GM12872 (cell line): ENCODE measurements around the gene COA7.

Experiments
- CTCF ChIP-seq: IDR thresholded peaks from 3 replicates; pipeline ENCODE4 v1.5.1; 2011; ENCODE audit warnings: low read depth, mild to moderate bottlenecking, low read length, moderate library complexity; ENCODE audit not compliant: insufficient read depth

Gene COA7

GRCh38 chr1:52673513-52673912, 24.6 kb downstream of the COA7 start:
- TF ChIP-seq CTCF: no peak

- TF ChIP-seq CTCF: no peak
These were observed 25.2 kb downstream of the COA7 start for GRCh38 chr1:52672946-52673345.

GRCh38 chr1:52670604-52671003, 27.5 kb downstream of the COA7 start:
- TF ChIP-seq CTCF: no peak

- no peak for TF ChIP-seq CTCF
These were observed 28.5 kb downstream of the COA7 start for GRCh38 chr1:52669696-52670095.

GRCh38 chr1:52668711-52669110, 29.4 kb downstream of the COA7 start:
- no peak for TF ChIP-seq CTCF

GRCh38 chr1:52667984-52668383, 30.2 kb downstream of the COA7 start:
- no peak for TF ChIP-seq CTCF

- no peak for TF ChIP-seq CTCF
These were observed 30.9 kb downstream of the COA7 start for GRCh38 chr1:52667290-52667689.
